Heart right ventricle (tissue), 16 donors: ENCODE measurements around the gene KLK8. TPM values are rescaled to one million over a fixed set of nuclear protein-coding genes. Genes with fewer than 3 reads are reported as not detected.

Experiments used
- ATAC-seq, 8 donors: fragments of 200-7000 bp; cut with Tn5 transposase; one replicate each; pipeline ENCODE4 v1.9.1; 2020; ENCODE audit warnings: mild to moderate bottlenecking in 8 of 8, moderate library complexity in 8 of 8, moderate number of reproducible peaks in 1 of 8
- DNase-seq, 2 donors: peaks; one replicate each; pipeline ENCODE4 v3.0.0-alpha.2; 2020
- H3K27ac ChIP-seq, 10 donors: fragments of 200-600 bp; sonication (generic) in 2 of 10; one replicate each; pipeline versions ENCODE4 v1.5.0 to v1.8.0; 2020 to 2022; ENCODE audit warnings: mild to moderate bottlenecking in 3 of 10
- H3K27me3 ChIP-seq, 7 donors: fragments of 200-600 bp; one replicate each; pipeline ENCODE4 v1.8.0; 2021 to 2022; ENCODE audit warnings: mild to moderate bottlenecking in 2 of 7
- H3K36me3 ChIP-seq, 9 donors: fragments of 200-600 bp; sonication (generic) in 1 of 9; one replicate each; pipeline versions ENCODE4 v1.5.0 to v1.8.0; 2020 to 2022; ENCODE audit warnings: mild to moderate bottlenecking in 2 of 9
- H3K4me1 ChIP-seq, 9 donors: fragments of 200-600 bp; sonication (generic) in 1 of 9; one replicate each; pipeline versions ENCODE4 v1.5.0 to v1.8.0; 2020 to 2022; ENCODE audit warnings: mild to moderate bottlenecking in 4 of 9
- H3K4me3 ChIP-seq, 10 donors: fragments of 200-600 bp; sonication (generic) in 2 of 10; one replicate each; pipeline versions ENCODE4 v1.5.0 to v1.8.0; 2020 to 2022; ENCODE audit warnings: mild to moderate bottlenecking in 7 of 10, moderate library complexity in 2 of 10
- H3K9me3 ChIP-seq, 11 donors: fragments of 200-600 bp in 10 of 11; sonication (generic) in 2 of 11; one replicate each; pipeline versions ENCODE4 v1.5.0 to v1.8.0; 2013 to 2022; ENCODE audit warnings: mild to moderate bottlenecking in 2 of 11, control low read depth in 1 of 11, moderate library complexity in 1 of 11
- WGBS, 2 donors: extraction: QIAGEN DNeasy Blood & Tissue Kit; methylation state at CpG; one replicate each; pipeline ENCODE4 v1.1.7; 2013; ENCODE audit warnings: inconsistent platforms in 1 of 2; 5-methylcytosine and 5-hydroxymethylcytosine counted together
- intact Hi-C, 10 donors: fragments of 100-400 bp; cut with DNase I; formaldehyde crosslinking; loops; one replicate each; pipeline versions ENCODE4 v1.11.1 to v1.14.2; 2022
- polyA plus RNA-seq, 2 donors: library from polyadenylated mRNA; stranded (reverse); fragments of 200-250 nt; gene quantifications; one replicate each; pipeline ENCODE4 v1.2.3, GENCODE V29; 2013
- total RNA-seq, 10 donors: library from RNA; stranded (reverse); fragmentation: NEBNext Ultra II Directional in 3 of 10; extraction: Animal tissue kit (Norgen Biotek cat#: 25700) in 3 of 10; gene quantifications; one replicate each; pipeline versions ENCODE4 v1.2.1 to v1.2.4, GENCODE V29; 2021 to 2023
- TF ChIP-seq, protein P1 (sequence below), 9 donors: fragments of 200-600 bp; sonication (generic) in 2 of 9; IDR thresholded peaks; one replicate each; pipeline versions ENCODE4 v1.5.0 to v1.8.0; 2021 to 2022; ENCODE audit warnings: antibody characterized with exemption in 9 of 9, mild to moderate bottlenecking in 5 of 9, moderate library complexity in 1 of 9
- donor health status: Arrhythmogenic right ventricular cardiomyopathy.
- donor health status: ischemic (EF 13 %, LVEDD 7.1; RV severe dilation, severe dysfunction).
- donor health status: healthy with polysubstance abuse.
- donor health status: DM: no; HTN: yes; CAD: no.
- donor health status: DM: no; HTN: no; CAD: no.
- donor health status: ischemic (EF 25% LVEDD 6.9; RV normal size, moderate dysfunction).
- donor health status: ischemic (EF 25% LVEDD 5.7; RV mildly dilated, moderate dysfunction).
- donor health status: healthy.
- donor health status: DM: yes; HTN: yes; CAD: no.
- donor health status: Ischemic cardiomyopathy.
- donor health status: ischemic (EF 35%, LVEDD 5.7; RV mildly dilated, moderate dysfunction).
- donor health status: nonischemic (EF 11% LVEDD 7.7; RV severe dilation, severe dysfunction).
- donor health status: DM: yes; HTN: yes; CAD: no.
- donor health status: PGD.
- donor health status: ischemic (EF 29% LVEDD 5.4; RV normal size, mild dysfunction).
- donor health status: nonischemic (EF 23%, LVEDD 6.1; RV moderate dilation, normal function).

Gene KLK8
- total and polyA plus RNA-seq, 12 donors: not detected

DNA sequence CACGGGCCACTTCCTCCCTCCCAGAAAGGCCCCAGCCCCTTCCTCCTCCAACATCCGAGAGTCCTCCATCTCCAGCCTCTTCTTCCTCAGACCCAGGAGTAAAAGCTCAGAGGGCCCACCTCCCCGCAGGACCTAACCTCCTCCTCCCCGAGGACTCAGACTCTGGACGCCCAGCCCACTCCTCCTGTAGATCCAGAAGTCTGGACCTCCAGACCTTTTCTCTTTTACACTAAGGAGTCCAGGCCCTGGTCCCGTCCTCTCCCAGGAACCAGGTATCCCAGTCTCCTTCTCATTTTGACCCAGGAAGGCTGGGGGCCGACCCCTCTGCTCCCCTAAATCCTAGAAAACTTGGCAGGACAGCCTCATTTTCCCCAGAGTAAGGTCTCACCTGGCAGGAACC lies 1.9 kb upstream of the KLK8 start:
- ATAC-seq: no peak
- H3K36me3 ChIP-seq: no peaks in the 10 kb centered on the region
- intact Hi-C loops: loop anchor here in 1 of 10 donors (10.0 kb wide), 1 partner anchor 69 kb away; no protein-coding TSS in a partner anchor
- peaks cover 6 to 83% (median 77%) of the 10 kb centered on the region in 7 donors for H3K27me3 ChIP-seq
- no peak overlapping the region for H3K27ac ChIP-seq
- 73 to 77% methylated on average over 7 of the region's 7 CpGs for WGBS, 2 donors
- no peak overlapping the region for H3K4me3 ChIP-seq
- TF ChIP-seq, protein P1, sequence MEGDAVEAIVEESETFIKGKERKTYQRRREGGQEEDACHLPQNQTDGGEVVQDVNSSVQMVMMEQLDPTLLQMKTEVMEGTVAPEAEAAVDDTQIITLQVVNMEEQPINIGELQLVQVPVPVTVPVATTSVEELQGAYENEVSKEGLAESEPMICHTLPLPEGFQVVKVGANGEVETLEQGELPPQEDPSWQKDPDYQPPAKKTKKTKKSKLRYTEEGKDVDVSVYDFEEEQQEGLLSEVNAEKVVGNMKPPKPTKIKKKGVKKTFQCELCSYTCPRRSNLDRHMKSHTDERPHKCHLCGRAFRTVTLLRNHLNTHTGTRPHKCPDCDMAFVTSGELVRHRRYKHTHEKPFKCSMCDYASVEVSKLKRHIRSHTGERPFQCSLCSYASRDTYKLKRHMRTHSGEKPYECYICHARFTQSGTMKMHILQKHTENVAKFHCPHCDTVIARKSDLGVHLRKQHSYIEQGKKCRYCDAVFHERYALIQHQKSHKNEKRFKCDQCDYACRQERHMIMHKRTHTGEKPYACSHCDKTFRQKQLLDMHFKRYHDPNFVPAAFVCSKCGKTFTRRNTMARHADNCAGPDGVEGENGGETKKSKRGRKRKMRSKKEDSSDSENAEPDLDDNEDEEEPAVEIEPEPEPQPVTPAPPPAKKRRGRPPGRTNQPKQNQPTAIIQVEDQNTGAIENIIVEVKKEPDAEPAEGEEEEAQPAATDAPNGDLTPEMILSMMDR (IDR thresholded peaks at IDR 0.05): no peak
- DNase-seq: no peak
- H3K9me3 ChIP-seq: no peaks in the 10 kb centered on the region
- no peaks in the 10 kb centered on the region for H3K4me1 ChIP-seq

DNA sequence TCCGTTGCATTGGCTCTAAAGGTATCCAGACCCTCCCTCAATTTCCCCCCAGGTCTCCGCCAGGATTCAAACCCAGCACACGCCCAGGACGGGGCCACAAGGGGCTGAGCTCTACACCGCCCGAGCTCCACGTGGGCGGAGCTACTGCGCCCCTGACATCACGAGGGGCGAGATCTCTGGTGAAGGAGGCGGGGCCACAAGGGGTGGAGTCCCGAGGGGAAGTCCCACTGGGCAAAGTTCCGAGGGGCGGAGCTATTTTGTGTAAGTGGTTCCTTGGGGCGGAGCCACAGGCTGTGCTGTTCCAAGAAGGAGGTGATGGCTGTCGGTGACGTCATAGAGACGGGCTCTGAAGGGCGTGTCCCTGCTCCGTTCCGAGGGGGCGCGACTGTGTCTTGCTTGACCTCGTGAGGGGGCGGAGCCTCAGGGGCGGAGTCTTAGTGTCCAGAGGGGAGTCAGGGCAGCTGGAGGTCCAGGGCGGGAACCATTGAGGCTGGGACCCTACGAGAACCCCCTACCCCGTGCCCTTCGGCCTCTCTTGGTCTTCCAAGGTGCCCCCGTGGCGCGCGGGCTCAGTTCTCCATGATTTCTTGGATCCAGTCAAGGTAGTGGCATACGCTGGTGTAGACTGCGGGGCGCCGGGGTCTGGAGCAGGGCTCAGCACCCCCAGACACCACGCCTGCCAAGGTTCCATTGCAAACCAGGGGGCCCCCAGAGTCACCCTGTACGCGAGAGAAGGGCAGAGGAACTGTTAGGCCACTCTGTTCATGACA lies 1.3 kb upstream of the KLK8 start:
- TF ChIP-seq, protein P1 (IDR thresholded peaks at IDR 0.05): no peak
- ATAC-seq: no peak
- peaks cover 6 to 83% (median 79%) of the 10 kb centered on the region in 7 donors for H3K27me3 ChIP-seq
- WGBS, 2 donors: 46 to 61% methylated on average over 42 of the region's 42 CpGs
- no peaks in the 10 kb centered on the region for H3K36me3 ChIP-seq
- no peak overlapping the region for H3K4me3 ChIP-seq
- H3K27ac ChIP-seq: no peak overlapping the region
- H3K9me3 ChIP-seq: no peaks in the 10 kb centered on the region
- no peaks in the 10 kb centered on the region for H3K4me1 ChIP-seq
- intact Hi-C loops: loop anchor here in 1 of 10 donors (10.0 kb wide), 1 partner anchor 68 kb away; no protein-coding TSS in a partner anchor
- no peak for DNase-seq

DNA sequence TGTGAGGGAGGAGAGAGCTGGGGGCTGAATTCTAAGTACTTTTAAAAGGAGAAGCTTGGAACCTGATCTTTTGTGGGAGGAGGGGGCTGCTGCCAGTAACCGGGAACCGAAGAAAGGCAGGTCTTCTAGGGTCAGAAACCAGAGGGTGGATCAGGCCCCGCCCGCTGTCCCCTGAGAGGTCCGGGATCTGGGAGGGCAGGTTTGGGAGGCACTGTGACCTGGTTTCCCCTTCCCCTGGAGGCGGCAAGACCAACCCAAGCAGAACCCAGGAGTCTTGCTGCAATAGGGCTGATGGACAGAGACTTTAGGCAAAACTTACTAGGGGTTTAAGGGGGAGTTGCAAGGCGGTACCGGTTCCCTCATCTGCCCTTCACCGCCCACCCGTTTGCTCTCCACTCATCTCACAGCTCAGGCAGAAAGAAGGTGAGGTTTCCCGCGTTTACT lies 707 bp upstream of the KLK8 start:
- no peaks in the 10 kb centered on the region for H3K9me3 ChIP-seq
- ATAC-seq (no peak), DNase-seq (no peak)
- no peak overlapping the region for H3K27ac ChIP-seq
- H3K4me3 ChIP-seq: no peak overlapping the region
- H3K36me3 ChIP-seq: no peaks in the 10 kb centered on the region
- H3K4me1 ChIP-seq: no peaks in the 10 kb centered on the region
- H3K27me3 ChIP-seq: peaks cover 6 to 87% (median 76%) of the 10 kb centered on the region in 7 donors
- TF ChIP-seq, protein P1 (IDR thresholded peaks at IDR 0.05): no peak
- intact Hi-C loops: loop anchor here in 1 of 10 donors (10.0 kb wide), 1 partner anchor 67 kb away; no protein-coding TSS in a partner anchor
- 30 to 43% methylated on average over 12 of the region's 12 CpGs for WGBS, 2 donors

DNA sequence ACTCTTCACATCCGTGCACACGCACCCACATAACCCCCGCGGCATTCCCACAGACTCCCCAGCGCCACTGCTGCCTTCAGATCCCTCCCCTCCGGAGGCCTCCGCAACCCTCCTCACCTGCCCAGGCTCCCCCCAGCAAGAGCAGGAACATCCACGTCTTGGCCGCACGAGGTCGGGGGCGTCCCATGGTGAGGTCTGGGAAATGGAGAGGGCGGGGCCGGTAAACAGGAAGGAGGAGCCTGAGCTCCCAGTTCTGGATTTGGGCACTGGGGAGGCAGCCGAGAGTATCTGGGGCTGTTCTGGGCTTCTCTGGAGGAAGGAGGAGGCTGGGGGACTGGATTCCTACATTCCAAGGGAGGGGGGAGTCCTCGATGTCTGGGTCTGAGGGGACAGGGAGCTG lies 423 bp downstream of the KLK8 start:
- ATAC-seq (no peak), DNase-seq (no peak)
- peaks cover 6 to 79% (median 67%) of the 10 kb centered on the region in 7 donors for H3K27me3 ChIP-seq
- no peaks in the 10 kb centered on the region for H3K4me1 ChIP-seq
- H3K4me3 ChIP-seq: no peak overlapping the region
- H3K9me3 ChIP-seq: no peaks in the 10 kb centered on the region
- WGBS, 2 donors: 32 to 33% methylated on average over 16 of the region's 16 CpGs
- H3K27ac ChIP-seq: no peak overlapping the region
- intact Hi-C loops: loop anchor here in 1 of 10 donors (10.0 kb wide), 1 partner anchor 66 kb away; no protein-coding TSS in a partner anchor
- TF ChIP-seq, protein P1 (IDR thresholded peaks at IDR 0.05): no peak
- H3K36me3 ChIP-seq: no peaks in the 10 kb centered on the region
